ENCODE results near the gene C6orf47. TPM values are rescaled to one million over a fixed set of nuclear protein-coding genes. Genes with fewer than 3 reads are reported as not detected.
A peak's percentile ranks its signal among the peaks of the same experiment; 100 is the strongest.

Gene C6orf47
- total and polyA plus RNA-seq, 10 of the 15 experiments (the other 5 are each of a cell fraction or from before 2014, with no cell fraction given), result 0.16 to 20.4 (median 17.3) TPM; not detected in 1

- TF ChIP-seq PBX3 (IDR thresholded peaks at IDR 0.05; ENCODE audit: insufficient replicate concordance, low read depth, low read length) (no peak), ZZZ3 (IDR thresholded peaks at IDR 0.05; ENCODE audit: control insufficient read depth, insufficient read length, low read depth) (no peak), FOXM1 (IDR thresholded peaks at IDR 0.05; ENCODE audit: low read depth, low read length) (no peak; the same call in 1 of the 2 replicates), SMC3 (IDR thresholded peaks at IDR 0.05; ENCODE audit: borderline replicate concordance, low read length) (peak; percentile 2; the same call in 1 of the 2 replicates), SIN3A (IDR thresholded peaks at IDR 0.05; ENCODE audit: low read depth, low read length) (peak; percentile 80; the same call in 1 of the 2 replicates), SUZ12 (IDR thresholded peaks at IDR 0.05; ENCODE audit: unreplicated experiment) (no peak), MYC (IDR thresholded peaks at IDR 0.05; ENCODE audit: insufficient read depth, insufficient read length, insufficient replicate concordance, low read length, severe bottlenecking) (no peak), MEF2A (IDR thresholded peaks at IDR 0.05; ENCODE audit: insufficient read depth, low read depth, low read length) (0 out of 2 replicates have a peak, but pooled peaks have one; percentile 45), IRF3 (IDR thresholded peaks at IDR 0.05) (no peak), MYB (IDR thresholded peaks at IDR 0.05; ENCODE audit: borderline replicate concordance, low read depth, low read length) (no peak), DPF2 (IDR thresholded peaks at IDR 0.05) (peak; percentile 41; the same call in 1 of the 2 replicates), PAX8 (IDR thresholded peaks at IDR 0.05) (no peak), PAX5 (IDR thresholded peaks at IDR 0.05; ENCODE audit: borderline replicate concordance, low read depth, low read length) (no peak), NKRF (conservative IDR thresholded peaks at IDR 0.05) (peak; percentile 79; the same call in 1 of the 2 replicates), MLLT1 (IDR thresholded peaks at IDR 0.05) (peak; percentile 96), PML (IDR thresholded peaks at IDR 0.05; ENCODE audit: low read length) (peak; percentile 91), POLR2AphosphoS2 (IDR thresholded peaks at IDR 0.05; ENCODE audit: low read depth, low read length) (peak; percentile 77; the same call in 1 of the 2 replicates), BHLHE40 (IDR thresholded peaks at IDR 0.05; ENCODE audit: borderline replicate concordance in 1 of 2, low read depth in 2 of 2, low read length in 1 of 2) (peak; percentile 88 to 93), SMAD5 (IDR thresholded peaks at IDR 0.05; ENCODE audit: low read depth) (no peak), BCLAF1 (IDR thresholded peaks at IDR 0.05) (peak; percentile 88)
Observed at GRCh38 chr6:31702819-31703716, 42.5 kb upstream of the C6orf47 start, which contains the start of gene ABHD16A (continued).
